HG02981 (cell line): ENCODE results near the gene NSMCE1.

Source experiments
- ATAC-seq: cut with Tn5 transposase; IDR thresholded peaks from one replicate; pipeline ENCODE4 v1.9.1; 2021; ENCODE audit warnings: mild to moderate bottlenecking, moderate library complexity; ENCODE audit not compliant: unreplicated experiment

NSMCE1 gene

GRCh38 chr16:27199235-27199586 is 69.4 kb downstream of the NSMCE1 start:
- ATAC-seq: no peak

DNA sequence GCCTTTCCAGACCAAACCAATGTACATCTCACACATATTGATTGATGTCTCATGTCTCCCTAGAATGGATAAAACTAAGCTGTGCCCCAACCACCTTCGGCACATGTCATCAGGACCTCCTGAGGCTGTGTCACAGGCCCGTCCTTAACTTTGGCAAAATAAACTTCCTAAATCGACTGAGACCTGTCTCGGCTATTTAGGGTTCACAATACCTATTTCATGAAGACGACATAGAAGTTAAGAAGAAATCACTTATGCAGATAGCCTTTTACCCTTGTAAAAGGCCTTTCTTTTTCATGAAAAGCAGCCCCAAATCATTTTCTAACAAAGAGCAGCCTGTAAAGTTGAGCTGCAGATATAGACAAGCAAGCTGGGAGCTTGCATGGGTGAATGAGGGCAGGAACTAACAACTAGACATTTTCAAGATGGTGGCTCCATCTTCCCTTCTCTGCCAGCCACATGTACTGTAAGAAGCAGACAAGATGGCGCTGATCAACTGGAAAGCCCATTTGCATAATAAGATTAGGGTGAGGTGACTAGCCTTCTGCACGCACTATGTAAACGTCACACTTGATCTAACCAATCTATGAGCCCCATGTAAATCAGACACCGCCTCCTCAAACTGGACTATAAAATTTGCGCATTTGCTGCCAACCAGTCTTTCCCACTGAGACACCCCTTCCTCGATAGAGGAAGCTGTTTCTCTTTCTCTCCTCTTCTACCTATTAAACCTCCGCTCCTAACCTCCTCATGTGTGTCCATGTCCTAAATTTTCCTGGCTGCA is 69.9 kb downstream of the NSMCE1 start:
- no peak for ATAC-seq

- no peak for ATAC-seq
Measured at GRCh38 chr16:27197004-27197403, 71.6 kb downstream of the NSMCE1 start.

GRCh38 chr16:27195941-27196595 is 72.5 kb downstream of the NSMCE1 start:
- no peak for ATAC-seq

DNA sequence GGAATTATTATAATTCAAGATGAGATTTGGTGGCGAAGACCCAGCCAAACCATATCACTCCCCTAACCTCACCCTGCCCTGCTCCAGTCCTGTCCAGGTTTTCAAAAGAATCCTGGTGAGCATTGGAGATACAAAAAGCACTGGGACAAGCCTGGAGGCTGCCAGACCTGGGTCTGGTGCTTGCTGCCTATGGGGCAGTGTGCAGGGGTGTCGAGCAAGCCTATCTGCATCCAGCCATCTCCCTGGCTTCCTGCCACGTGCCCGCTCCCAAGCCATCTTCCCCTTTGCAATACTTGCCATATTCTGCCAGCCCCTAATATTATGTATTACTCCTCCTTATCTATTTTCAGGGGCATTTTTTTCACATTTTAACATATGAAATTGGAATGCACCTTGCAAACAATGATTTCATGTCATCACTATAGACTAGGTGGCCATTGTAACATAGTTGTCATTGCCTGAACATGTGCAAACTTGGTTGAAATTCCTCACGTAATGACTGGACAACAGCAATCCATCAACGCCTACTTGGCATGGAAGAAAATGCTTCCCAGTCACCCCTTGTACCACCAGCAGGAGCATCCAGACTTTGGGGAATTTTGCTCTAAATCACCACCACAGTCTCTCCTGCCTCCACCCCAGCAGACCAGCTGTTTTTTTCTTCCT is 73.4 kb downstream of the NSMCE1 start:
- ATAC-seq: no peak

- ATAC-seq: no peak
Measured at GRCh38 chr16:27193300-27193990, 75.1 kb downstream of the NSMCE1 start.

- no peak for ATAC-seq
Measured at GRCh38 chr16:27191352-27191924, 77.1 kb downstream of the NSMCE1 start.

GRCh38 chr16:27190316-27190871 is 78.2 kb downstream of the NSMCE1 start:
- no peak for ATAC-seq

- ATAC-seq: no peak
Measured at GRCh38 chr16:27189335-27189972, 79.1 kb downstream of the NSMCE1 start.

- ATAC-seq: no peak
Measured at GRCh38 chr16:27188633-27189032, 79.9 kb downstream of the NSMCE1 start.

DNA sequence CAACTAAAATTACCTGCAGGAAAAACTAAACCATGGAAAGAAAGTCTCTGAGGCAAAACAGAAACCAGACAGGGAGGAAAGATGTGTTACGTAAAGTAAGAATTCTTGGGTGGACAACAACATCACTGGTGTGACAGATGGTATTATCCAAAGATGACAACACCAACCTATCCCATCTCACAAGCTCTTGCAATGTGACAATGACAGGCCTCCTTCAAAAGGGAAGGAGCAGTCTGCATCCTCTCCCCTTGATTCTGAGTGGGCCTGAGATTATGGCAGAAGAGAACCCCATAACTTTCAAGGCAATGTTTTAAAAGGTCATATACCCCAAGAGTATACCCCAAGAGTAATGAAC is 82.8 kb downstream of the NSMCE1 start:
- ATAC-seq: no peak

DNA sequence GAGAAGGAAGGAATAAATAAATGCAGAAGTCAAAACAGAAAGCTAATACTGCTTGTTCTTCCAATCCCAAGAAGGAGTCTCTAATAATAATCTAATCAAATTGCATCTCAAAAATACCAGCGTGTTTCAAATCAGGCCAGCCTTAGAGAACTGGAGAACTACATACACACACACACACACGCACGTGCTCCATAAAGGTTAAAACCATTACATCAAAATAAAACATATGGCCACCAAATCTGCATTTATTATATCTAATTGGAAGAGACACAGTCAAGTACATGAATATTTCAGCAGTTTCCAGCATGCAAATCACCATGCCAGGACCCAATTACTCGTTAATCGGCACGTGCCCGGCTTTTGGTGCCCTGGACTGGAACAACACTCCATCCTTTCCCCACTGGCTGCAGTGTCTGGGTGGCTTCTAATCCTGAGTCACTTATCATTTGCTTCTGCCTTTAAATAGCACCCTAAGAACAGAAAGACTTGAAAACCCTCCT is 85.6 kb downstream of the NSMCE1 start:
- no peak for ATAC-seq

GRCh38 chr16:27181019-27181790 is 87.4 kb downstream of the NSMCE1 start:
- no peak for ATAC-seq

GRCh38 chr16:27179500-27180072 is 89.0 kb downstream of the NSMCE1 start:
- peak; percentile 77 for ATAC-seq

- ATAC-seq: no peak
Measured at GRCh38 chr16:27177031-27177774, 91.4 kb downstream of the NSMCE1 start.

DNA sequence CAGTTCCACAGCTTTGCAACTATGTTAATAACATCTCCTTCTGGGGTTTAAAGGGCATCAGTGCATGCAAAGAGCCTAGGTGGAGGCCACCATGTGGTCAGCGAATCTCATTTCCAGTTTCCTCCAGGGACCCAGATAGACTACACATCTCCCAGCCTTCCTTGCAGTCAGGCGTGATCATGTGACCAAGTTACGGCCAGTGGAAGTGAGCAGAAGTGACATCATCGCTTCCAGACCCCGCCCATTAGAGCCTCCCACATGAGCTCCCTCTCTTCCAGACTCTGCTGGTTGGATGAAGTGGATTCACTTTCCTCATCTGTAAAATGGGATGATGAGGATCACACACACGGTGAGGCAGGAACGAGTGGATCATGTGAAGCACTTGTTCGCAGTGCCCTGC is 92.7 kb downstream of the NSMCE1 start:
- ATAC-seq: no peak
